ENCODE results near the gene MYO3B.
"Not testable (repeated sequence)": the region's sequence is repeated elsewhere in the genome, so short reads cannot be mapped to it uniquely, and the experiment has no call there.

MYO3B gene

DNA sequence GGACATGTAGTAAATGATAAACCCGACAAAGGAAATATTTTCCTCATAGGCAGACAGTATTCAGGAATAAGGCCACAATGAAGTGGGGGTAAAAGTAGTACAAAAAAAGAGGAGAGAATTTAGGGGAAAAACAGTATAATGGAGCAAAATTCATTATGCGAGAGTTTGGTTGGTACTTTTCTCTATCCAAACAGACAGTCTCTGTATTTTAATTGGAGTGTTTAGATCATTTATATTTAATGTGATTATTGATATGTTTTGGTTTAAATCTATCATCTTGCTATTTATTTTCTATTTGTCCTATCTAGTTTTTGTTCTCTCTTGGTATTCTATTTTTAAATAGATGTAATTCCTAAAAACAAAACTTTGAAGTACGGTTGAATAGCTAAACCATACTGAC lies 366.9 kb downstream of the MYO3B start:
- no peaks in the 10 kb centered on the region for H3K4me1 ChIP-seq (ENCODE audit: control insufficient read depth, insufficient read depth, low read depth, low read length)
- H3K23ac ChIP-seq (ENCODE audit: low read length in 2 of 2) = no peak overlapping the region
- peaks cover 0 to 4% of the 10 kb centered on the region in 2 experiments for H3K27me3 ChIP-seq (ENCODE audit: control insufficient read depth in 1 of 2, insufficient read depth in 1 of 2, low read length in 2 of 2)
- H3K27ac ChIP-seq (ENCODE audit: low read length, poor library complexity, severe bottlenecking) = no peak overlapping the region
- H3K9me3 ChIP-seq (ENCODE audit: control insufficient read depth, low read length) = peaks cover 5% of the 10 kb centered on the region
- no peak overlapping the region for H3K18ac ChIP-seq (ENCODE audit: low read depth in 1 of 2, low read length in 2 of 2)
- H2AFZ ChIP-seq (ENCODE audit: low read depth, low read length) = no peak overlapping the region
- H2BK120ac ChIP-seq (ENCODE audit: low read depth, low read length) = no peak overlapping the region
- no peak overlapping the region for H2AK5ac ChIP-seq (ENCODE audit: low read length, severe bottlenecking)
- no peak overlapping the region for H4K91ac ChIP-seq (ENCODE audit: low read length)
- no peak overlapping the region for H3K14ac ChIP-seq (ENCODE audit: low read length in 2 of 2)
- no peak overlapping the region for H2BK5ac ChIP-seq (ENCODE audit: low read depth, low read length, poor library complexity, severe bottlenecking)
- 97% methylated on average over 2 of the region's 3 CpGs for WGBS
- no peaks in the 10 kb centered on the region for H3K79me1 ChIP-seq (replicated peaks; ENCODE audit: low read length, poor library complexity, severe bottlenecking)
- no peak overlapping the region for H3K4me3 ChIP-seq (ENCODE audit: insufficient read depth in 1 of 2, low read depth in 1 of 2, low read length in 2 of 2)
- no peak overlapping the region for H2BK12ac ChIP-seq (ENCODE audit: low read length in 2 of 2)
- H3K4ac ChIP-seq (ENCODE audit: low read depth in 1 of 2, low read length in 2 of 2) = no peak overlapping the region
- H3K36me3 ChIP-seq (ENCODE audit: control insufficient read depth in 1 of 2, insufficient read depth in 2 of 2, low read depth in 1 of 2, low read length in 2 of 2) = no peaks in the 10 kb centered on the region
- no peak overlapping the region for H3K4me2 ChIP-seq (ENCODE audit: low read length, poor library complexity, severe bottlenecking)
- H2BK15ac ChIP-seq (ENCODE audit: low read depth, poor library complexity, severe bottlenecking) = no peak overlapping the region
- no peak overlapping the region for H4K8ac ChIP-seq (ENCODE audit: low read length)
- DNase-seq = no peak
- no peak overlapping the region for H3K9ac ChIP-seq (ENCODE audit: low read length)

DNA sequence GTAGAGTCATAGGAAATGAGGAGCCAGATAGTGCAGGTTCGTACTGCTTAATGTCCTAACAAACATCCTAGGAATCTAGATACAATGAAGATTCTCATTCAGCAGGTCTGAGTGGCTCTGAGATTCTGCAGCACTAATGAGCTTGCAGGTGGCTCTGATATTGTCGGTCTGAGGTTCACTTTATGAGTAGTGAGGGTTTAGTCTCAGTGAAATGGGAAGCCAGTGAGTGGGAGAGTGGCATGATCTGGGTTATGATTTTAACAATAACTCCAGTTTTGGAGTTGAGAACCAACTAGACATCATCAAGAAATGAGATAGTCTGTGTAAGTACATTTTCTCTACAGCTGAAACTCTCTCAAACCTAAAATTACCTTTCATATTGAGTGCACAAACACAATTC lies 370.4 kb downstream of the MYO3B start:
- Histone ChIP-seq H2BK5ac (ENCODE audit: low read depth, low read length, poor library complexity, severe bottlenecking) (no peak overlapping the region), H2AK5ac (ENCODE audit: low read length, severe bottlenecking) (no peak overlapping the region), H3K36me3 (ENCODE audit: control insufficient read depth in 1 of 2, insufficient read depth in 2 of 2, low read depth in 1 of 2, low read length in 2 of 2) (no peaks in the 10 kb centered on the region), H4K8ac (ENCODE audit: low read length) (no peak overlapping the region), H3K9me3 (ENCODE audit: control insufficient read depth, low read length) (peaks cover 16% of the 10 kb centered on the region), H3K14ac (ENCODE audit: low read length in 2 of 2) (no peak overlapping the region), H2BK15ac (ENCODE audit: low read depth, poor library complexity, severe bottlenecking) (no peak overlapping the region), H2BK12ac (ENCODE audit: low read length in 2 of 2) (no peak overlapping the region), H3K79me1 (replicated peaks; ENCODE audit: low read length, poor library complexity, severe bottlenecking) (no peaks in the 10 kb centered on the region), H3K23ac (ENCODE audit: low read length in 2 of 2) (no peak overlapping the region), H3K4me3 (ENCODE audit: insufficient read depth in 1 of 2, low read depth in 1 of 2, low read length in 2 of 2) (no peak overlapping the region), H2BK120ac (ENCODE audit: low read depth, low read length) (no peak overlapping the region), H3K4me2 (ENCODE audit: low read length, poor library complexity, severe bottlenecking) (no peak overlapping the region), H2AFZ (ENCODE audit: low read depth, low read length) (no peak overlapping the region), H3K9ac (ENCODE audit: low read length) (no peak overlapping the region), H3K4ac (ENCODE audit: low read depth in 1 of 2, low read length in 2 of 2) (no peak overlapping the region), H3K27ac (ENCODE audit: low read length, poor library complexity, severe bottlenecking) (no peak overlapping the region), H3K27me3 (ENCODE audit: control insufficient read depth in 1 of 2, insufficient read depth in 1 of 2, low read length in 2 of 2) (no peaks in the 10 kb centered on the region), H3K18ac (ENCODE audit: low read depth in 1 of 2, low read length in 2 of 2) (no peak overlapping the region), H4K91ac (ENCODE audit: low read length) (no peak overlapping the region), H3K4me1 (ENCODE audit: control insufficient read depth, insufficient read depth, low read depth, low read length) (no peaks in the 10 kb centered on the region)
- WGBS = 100% methylated on average over 1 of the region's 2 CpGs
- DNase-seq = no peak

DNA sequence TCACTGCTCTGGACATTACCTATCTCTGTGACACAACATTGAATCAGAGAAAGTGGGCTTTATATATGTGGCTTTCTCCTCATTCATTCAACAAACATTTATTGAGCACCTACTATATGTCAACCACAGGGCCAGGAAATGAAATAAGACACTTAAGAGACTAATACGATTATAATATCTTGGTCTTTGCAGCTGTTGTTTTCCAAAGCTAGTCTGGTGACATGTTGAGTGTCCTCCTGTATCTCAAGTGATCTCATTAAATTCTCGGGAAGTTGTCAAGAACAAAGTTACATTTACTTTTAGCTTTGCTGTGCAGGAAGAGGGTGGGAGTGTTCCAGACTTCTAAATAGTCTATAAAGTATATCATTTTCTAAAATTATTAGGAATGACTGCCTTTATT lies 372.6 kb downstream of the MYO3B start:
- Histone ChIP-seq H3K23ac (ENCODE audit: low read length in 2 of 2) (no peak overlapping the region), H3K18ac (ENCODE audit: low read depth in 1 of 2, low read length in 2 of 2) (no peak overlapping the region), H4K8ac (ENCODE audit: low read length) (no peak overlapping the region), H3K27me3 (ENCODE audit: control insufficient read depth in 1 of 2, insufficient read depth in 1 of 2, low read length in 2 of 2) (no peaks in the 10 kb centered on the region), H3K4ac (ENCODE audit: low read depth in 1 of 2, low read length in 2 of 2) (no peak overlapping the region), H3K9me3 (ENCODE audit: control insufficient read depth, low read length) (peaks cover 11% of the 10 kb centered on the region), H3K36me3 (ENCODE audit: control insufficient read depth in 1 of 2, insufficient read depth in 2 of 2, low read depth in 1 of 2, low read length in 2 of 2) (no peaks in the 10 kb centered on the region), H3K9ac (ENCODE audit: low read length) (no peak overlapping the region), H3K4me1 (ENCODE audit: control insufficient read depth, insufficient read depth, low read depth, low read length) (peaks cover 1% of the 10 kb centered on the region), H2BK5ac (ENCODE audit: low read depth, low read length, poor library complexity, severe bottlenecking) (no peak overlapping the region), H2BK120ac (ENCODE audit: low read depth, low read length) (no peak overlapping the region), H3K27ac (ENCODE audit: low read length, poor library complexity, severe bottlenecking) (no peak overlapping the region), H3K4me3 (ENCODE audit: insufficient read depth in 1 of 2, low read depth in 1 of 2, low read length in 2 of 2) (no peak overlapping the region), H2AFZ (ENCODE audit: low read depth, low read length) (no peak overlapping the region), H3K4me2 (ENCODE audit: low read length, poor library complexity, severe bottlenecking) (no peak overlapping the region), H2AK5ac (ENCODE audit: low read length, severe bottlenecking) (no peak overlapping the region), H2BK15ac (ENCODE audit: low read depth, poor library complexity, severe bottlenecking) (no peak overlapping the region), H3K79me1 (replicated peaks; ENCODE audit: low read length, poor library complexity, severe bottlenecking) (no peaks in the 10 kb centered on the region), H2BK12ac (ENCODE audit: low read length in 2 of 2) (no peak overlapping the region), H4K91ac (ENCODE audit: low read length) (no peak overlapping the region), H3K14ac (ENCODE audit: low read length in 2 of 2) (no peak overlapping the region)
- 78% methylated on average over 2 of the region's 2 CpGs for WGBS
- DNase-seq = no peak

DNA sequence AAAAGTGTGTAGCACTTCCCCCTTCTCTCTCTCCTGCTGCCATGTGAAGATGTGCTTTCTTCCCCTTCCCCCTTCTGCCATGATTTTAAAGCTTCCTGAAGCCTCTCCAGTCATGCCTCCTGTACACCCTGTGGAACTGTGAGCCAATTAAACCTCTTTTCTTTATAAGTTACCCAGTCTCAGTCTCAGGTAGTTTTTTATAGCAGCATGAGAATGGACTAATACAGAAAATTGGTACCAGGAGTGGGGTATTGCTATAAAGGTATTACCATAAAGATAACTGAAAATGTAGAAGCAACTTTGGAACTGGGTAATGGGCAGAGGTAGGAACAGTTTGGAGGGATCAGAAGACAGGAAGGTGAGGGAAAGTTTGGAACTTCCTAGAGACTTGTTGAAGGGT lies 374.0 kb downstream of the MYO3B start:
- H2BK120ac ChIP-seq (ENCODE audit: low read depth, low read length); H2BK15ac ChIP-seq (ENCODE audit: low read depth, poor library complexity, severe bottlenecking); H2AFZ ChIP-seq (ENCODE audit: low read depth, low read length); H3K23ac ChIP-seq (ENCODE audit: low read length in 2 of 2); H3K14ac ChIP-seq (ENCODE audit: low read length in 2 of 2); H3K27me3 ChIP-seq (ENCODE audit: control insufficient read depth in 1 of 2, insufficient read depth in 1 of 2, low read length in 2 of 2); H2BK12ac ChIP-seq (ENCODE audit: low read length in 2 of 2); H3K18ac ChIP-seq (ENCODE audit: low read depth in 1 of 2, low read length in 2 of 2); DNase-seq; H3K4ac ChIP-seq (ENCODE audit: low read depth in 1 of 2, low read length in 2 of 2); H3K36me3 ChIP-seq (ENCODE audit: control insufficient read depth in 1 of 2, insufficient read depth in 2 of 2, low read depth in 1 of 2, low read length in 2 of 2); H3K79me1 ChIP-seq (replicated peaks; ENCODE audit: low read length, poor library complexity, severe bottlenecking); H3K4me2 ChIP-seq (ENCODE audit: low read length, poor library complexity, severe bottlenecking); H3K9ac ChIP-seq (ENCODE audit: low read length); H2BK5ac ChIP-seq (ENCODE audit: low read depth, low read length, poor library complexity, severe bottlenecking); H3K4me1 ChIP-seq (ENCODE audit: control insufficient read depth, insufficient read depth, low read depth, low read length); H3K27ac ChIP-seq (ENCODE audit: low read length, poor library complexity, severe bottlenecking); H2AK5ac ChIP-seq (ENCODE audit: low read length, severe bottlenecking); H4K91ac ChIP-seq (ENCODE audit: low read length); H4K8ac ChIP-seq (ENCODE audit: low read length): not testable (repeated sequence)
- peak overlapping the region in 1 of 2 experiments; percentile 24 for H3K4me3 ChIP-seq (ENCODE audit: insufficient read depth in 1 of 2, low read depth in 1 of 2, low read length in 2 of 2)
- peaks cover 11% of the 10 kb centered on the region for H3K9me3 ChIP-seq (ENCODE audit: control insufficient read depth, low read length)
